Stimulated activated CD8-positive, alpha-beta memory T cell treated with anti-CD3 and anti-CD28 coated beads, Interleukin-15, amount 100 ng/mL, for 1 hour (primary cell): ENCODE results near the gene PDZD7.
"Not testable (repeated sequence)": the region's sequence is repeated elsewhere in the genome, so short reads cannot be mapped to it uniquely, and the experiment has no call there.

Experiments
- DNase-seq: peaks from one replicate; pipeline ENCODE4 v3.0.0-alpha.2; 2020; ENCODE audit warnings: low read depth

The PDZD7 gene

GRCh38 chr10:101038484-101038883 lies 7.6 kb upstream of the PDZD7 start:
- DNase-seq = no peak

- DNase-seq = no peak
These were observed 5.8 kb upstream of the PDZD7 start for GRCh38 chr10:101036726-101037125.

- DNase-seq = no peak
These were observed 5.2 kb upstream of the PDZD7 start for GRCh38 chr10:101035916-101036702.

GRCh38 chr10:101035314-101035713 lies 4.4 kb upstream of the PDZD7 start:
- DNase-seq = no peak

- DNase-seq = not testable (repeated sequence)
These were observed 3.5 kb upstream of the PDZD7 start for GRCh38 chr10:101034404-101034803.

- no peak for DNase-seq
These were observed 2.3 kb upstream of the PDZD7 start for GRCh38 chr10:101033276-101033675.

- peak; percentile 34 for DNase-seq
These were observed 1.8 kb upstream of the PDZD7 start for GRCh38 chr10:101032637-101033224.

- DNase-seq = peak; percentile 56
These were observed 1.1 kb upstream of the PDZD7 start for GRCh38 chr10:101031796-101032636.

- no peak for DNase-seq
These were observed 317 bp downstream of the PDZD7 start for GRCh38 chr10:101030496-101031127.

GRCh38 chr10:101029520-101030295 lies 1.2 kb downstream of the PDZD7 start:
- no peak for DNase-seq

- no peak for DNase-seq
These were observed 2.2 kb downstream of the PDZD7 start for GRCh38 chr10:101028446-101029337.

- DNase-seq = no peak
These were observed 3.7 kb downstream of the PDZD7 start for GRCh38 chr10:101027106-101027720.

- DNase-seq = no peak
These were observed 7.8 kb downstream of the PDZD7 start for GRCh38 chr10:101022967-101023705.

- DNase-seq = no peak
These were observed 9.2 kb downstream of the PDZD7 start for GRCh38 chr10:101021692-101022251.

- DNase-seq = no peak
These were observed 9.7 kb downstream of the PDZD7 start for GRCh38 chr10:101021239-101021638.

- no peak for DNase-seq
These were observed 10.4 kb downstream of the PDZD7 start for GRCh38 chr10:101020427-101021075.

- DNase-seq = no peak
These were observed 11.6 kb downstream of the PDZD7 start for GRCh38 chr10:101019440-101019703.

- peak; percentile 52 for DNase-seq
These were observed 12.1 kb downstream of the PDZD7 start for GRCh38 chr10:101018600-101019439.
